GM12872 (cell line): ENCODE data around the gene CHST15.

Experiments used
- CTCF ChIP-seq: IDR thresholded peaks from 3 replicates; pipeline ENCODE4 v1.5.1; 2011; ENCODE audit warnings: low read depth, mild to moderate bottlenecking, low read length, moderate library complexity; ENCODE audit not compliant: insufficient read depth

CHST15 gene

GRCh38 chr10:124104011-124104627 lies 10.7 kb upstream of the CHST15 start:
- no peak for TF ChIP-seq CTCF

DNA sequence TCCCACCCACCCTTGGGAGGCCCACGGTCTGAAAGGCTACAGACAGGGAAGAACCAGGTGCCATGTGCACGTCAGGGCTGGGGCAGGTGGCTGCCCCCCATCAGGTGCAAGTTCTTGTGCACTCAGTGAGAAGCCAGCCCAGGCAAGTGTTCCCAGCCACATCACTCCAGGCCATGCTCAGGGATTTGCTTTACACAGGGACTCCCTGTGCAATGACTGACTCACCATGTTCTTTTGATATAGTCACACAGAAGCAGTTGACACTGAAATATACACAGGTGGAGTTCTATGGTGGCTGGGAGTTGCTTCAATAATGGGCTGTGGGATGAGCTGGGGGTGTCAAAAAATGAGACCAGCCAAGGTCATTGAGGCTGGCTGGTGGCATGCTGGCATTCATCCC lies 8.0 kb upstream of the CHST15 start:
- TF ChIP-seq CTCF = no peak

DNA sequence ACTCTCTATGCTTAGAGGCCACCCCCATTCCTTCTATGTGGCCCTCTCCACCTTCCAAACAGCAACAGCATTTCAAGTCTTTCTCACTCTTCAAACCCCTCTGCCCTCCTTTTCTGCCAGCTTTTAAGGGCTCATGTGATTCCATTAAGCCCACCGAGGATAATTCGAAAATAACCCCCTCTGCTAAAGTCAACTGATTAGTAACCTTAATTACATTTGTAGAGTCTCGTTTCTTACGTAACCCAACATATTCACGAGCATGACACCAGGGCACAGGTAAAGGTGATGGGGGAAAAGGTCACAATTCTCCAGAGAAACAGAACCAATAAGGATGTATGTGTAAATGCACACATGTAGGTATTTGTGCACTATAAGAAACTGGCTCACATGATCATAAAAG lies 6.7 kb upstream of the CHST15 start:
- no peak for TF ChIP-seq CTCF

- TF ChIP-seq CTCF = no peak
Observed at GRCh38 chr10:124099604-124100003, 6.2 kb upstream of the CHST15 start.

DNA sequence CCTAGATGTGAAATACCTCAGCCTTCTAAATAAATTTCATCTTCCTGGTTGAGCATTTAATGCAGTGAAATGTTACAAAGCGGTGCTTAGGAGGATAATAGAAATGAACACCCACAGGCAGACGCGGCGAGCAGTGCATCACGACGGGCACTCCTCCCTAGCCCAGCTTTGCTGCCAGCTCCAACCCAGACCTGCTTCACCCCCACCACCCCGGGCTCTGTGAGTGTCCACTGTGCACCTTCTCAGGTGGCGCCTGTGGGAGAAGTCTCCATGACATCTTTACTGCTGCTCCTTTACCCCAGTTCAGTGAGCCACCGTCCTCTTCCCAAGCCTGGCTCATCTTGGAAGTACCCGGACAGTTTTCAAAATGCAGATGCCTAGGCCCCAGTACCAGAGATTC lies 5.2 kb upstream of the CHST15 start:
- no peak for TF ChIP-seq CTCF

GRCh38 chr10:124097883-124098282 lies 4.5 kb upstream of the CHST15 start:
- no peak for TF ChIP-seq CTCF

DNA sequence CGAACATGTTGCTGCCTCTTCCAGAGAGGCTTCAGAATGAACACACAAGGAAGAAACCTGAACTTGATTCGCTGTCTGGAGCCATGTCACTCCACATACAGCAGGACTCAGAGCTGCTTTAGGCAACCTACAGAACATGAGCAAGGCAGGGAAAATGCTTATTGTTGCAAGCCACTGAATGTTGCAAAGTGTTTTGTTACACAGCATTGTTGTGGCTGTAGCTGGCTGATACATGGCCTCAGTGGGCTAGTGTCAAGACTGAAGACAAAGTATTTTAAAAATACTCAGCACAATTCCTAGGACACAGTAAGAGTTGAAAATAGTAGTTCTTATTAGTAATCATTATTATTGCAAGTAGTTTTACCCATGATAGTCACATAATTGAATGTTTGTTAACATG lies 3.1 kb upstream of the CHST15 start:
- TF ChIP-seq CTCF = no peak

GRCh38 chr10:124095096-124095495 lies 1.7 kb upstream of the CHST15 start:
- TF ChIP-seq CTCF = no peak
